ENCODE results near the gene PARD3B.

DNA sequence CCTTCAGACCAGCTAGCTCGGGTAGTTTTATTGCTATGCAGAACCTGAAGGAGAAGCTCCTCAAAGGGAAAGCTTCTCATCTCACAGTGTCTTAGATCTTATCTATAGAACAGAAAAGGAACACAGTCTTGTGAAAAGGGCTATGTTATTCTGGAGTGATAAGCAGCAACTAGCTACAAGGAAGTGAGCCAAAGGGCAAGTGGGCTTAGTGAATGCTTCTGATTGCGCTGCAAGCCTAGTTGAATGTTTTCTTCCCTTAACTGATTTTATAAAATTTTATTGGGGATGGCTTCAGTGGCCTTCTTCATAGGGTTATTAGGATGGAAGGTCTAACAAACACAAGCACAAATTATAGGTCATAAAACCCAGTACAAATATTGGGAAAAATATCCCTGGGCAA lies 400.1 kb downstream of the PARD3B start:
- TF ChIP-seq, protein P1, sequence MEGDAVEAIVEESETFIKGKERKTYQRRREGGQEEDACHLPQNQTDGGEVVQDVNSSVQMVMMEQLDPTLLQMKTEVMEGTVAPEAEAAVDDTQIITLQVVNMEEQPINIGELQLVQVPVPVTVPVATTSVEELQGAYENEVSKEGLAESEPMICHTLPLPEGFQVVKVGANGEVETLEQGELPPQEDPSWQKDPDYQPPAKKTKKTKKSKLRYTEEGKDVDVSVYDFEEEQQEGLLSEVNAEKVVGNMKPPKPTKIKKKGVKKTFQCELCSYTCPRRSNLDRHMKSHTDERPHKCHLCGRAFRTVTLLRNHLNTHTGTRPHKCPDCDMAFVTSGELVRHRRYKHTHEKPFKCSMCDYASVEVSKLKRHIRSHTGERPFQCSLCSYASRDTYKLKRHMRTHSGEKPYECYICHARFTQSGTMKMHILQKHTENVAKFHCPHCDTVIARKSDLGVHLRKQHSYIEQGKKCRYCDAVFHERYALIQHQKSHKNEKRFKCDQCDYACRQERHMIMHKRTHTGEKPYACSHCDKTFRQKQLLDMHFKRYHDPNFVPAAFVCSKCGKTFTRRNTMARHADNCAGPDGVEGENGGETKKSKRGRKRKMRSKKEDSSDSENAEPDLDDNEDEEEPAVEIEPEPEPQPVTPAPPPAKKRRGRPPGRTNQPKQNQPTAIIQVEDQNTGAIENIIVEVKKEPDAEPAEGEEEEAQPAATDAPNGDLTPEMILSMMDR (IDR thresholded peaks at IDR 0.05; ENCODE audit: insufficient read depth, low read length): no peak
- TF ChIP-seq POLR2AphosphoS5 (IDR thresholded peaks at IDR 0.05; ENCODE audit: low read depth): no peak
